Fibroblast of the aortic adventitia (primary cell): Measurements from ENCODE around the gene CEP104. TPM values are rescaled to one million over a fixed set of nuclear protein-coding genes. Genes with fewer than 3 reads are reported as not detected.

Experiments
- DNase-seq: peaks from one replicate; pipeline ENCODE4 v3.0.0-alpha.2; 2010; ENCODE audit warnings: low read depth
- H3K4me3 ChIP-seq: 2 replicates; pipeline ENCODE4 v1.5.1; 2011; ENCODE audit warnings: low read depth, mild to moderate bottlenecking, control low read depth, low read length, moderate library complexity
- CTCF ChIP-seq: IDR thresholded peaks from 2 replicates; pipeline ENCODE4 v1.5.1; 2011; ENCODE audit warnings: mild to moderate bottlenecking, low read length, control low read depth, inconsistent platforms; ENCODE audit not compliant: insufficient read depth
- total RNA-seq: library from RNA; depleted of rRNA; stranded (reverse); fragments of >200 nt; gene quantifications from 2 replicates; pipeline ENCODE4 v1.2.3, GENCODE V29; 2012; ENCODE audit warnings: low replicate concordance

CEP104 gene
- total RNA-seq, 1 donor: 16.9 TPM

GRCh38 chr1:3796215-3797061 is 60.6 kb downstream of the CEP104 start, which contains the start of gene LRRC47:
Gene LRRC47 (minus strand): TSS chr1:3796498. CDS start chr1:3796476, 22 bp downstream.
- peak within 1 kb of the TSS; percentile 88 for H3K4me3 ChIP-seq
- peak; percentile 89 for DNase-seq
- TF ChIP-seq CTCF: no peak

GRCh38 chr1:3795453-3796214 is 61.4 kb downstream of the CEP104 start:
- no peak for TF ChIP-seq CTCF
- DNase-seq: no peak
- H3K4me3 ChIP-seq: peak overlapping the region; percentile 88

GRCh38 chr1:3790952-3791351 is 66.1 kb downstream of the CEP104 start:
- TF ChIP-seq CTCF: no peak
- DNase-seq: no peak
- no peak overlapping the region for H3K4me3 ChIP-seq

- TF ChIP-seq CTCF: no peak
- H3K4me3 ChIP-seq: no peak overlapping the region
- no peak for DNase-seq
Observed at GRCh38 chr1:3790500-3790923, 66.5 kb downstream of the CEP104 start.

GRCh38 chr1:3789421-3790300 is 67.3 kb downstream of the CEP104 start:
- DNase-seq: no peak
- TF ChIP-seq CTCF: no peak
- H3K4me3 ChIP-seq: no peak overlapping the region

GRCh38 chr1:3788756-3789420 is 68.1 kb downstream of the CEP104 start:
- no peak overlapping the region for H3K4me3 ChIP-seq
- DNase-seq: no peak
- TF ChIP-seq CTCF: no peak
